ENCODE data around the gene CUL4A.

Gene CUL4A

DNA sequence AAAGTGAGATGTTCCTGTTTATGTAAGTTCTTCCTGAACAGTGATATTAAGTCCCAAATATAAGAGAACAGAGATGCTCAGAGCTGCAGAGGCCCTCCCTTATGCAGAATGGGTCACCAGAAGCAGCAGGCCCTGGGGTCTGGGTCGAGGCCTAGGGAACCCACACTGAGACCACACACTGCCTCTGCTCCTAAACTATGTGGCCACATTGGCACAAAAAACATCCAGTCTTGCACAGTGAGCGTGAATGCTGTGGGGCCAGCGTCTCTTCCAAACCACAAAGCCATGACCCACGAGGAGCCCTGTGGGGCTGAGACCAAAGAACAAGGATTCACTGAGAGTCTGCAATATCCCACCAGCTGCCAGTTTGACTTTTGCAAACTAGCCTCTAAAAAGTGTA lies 27.4 kb upstream of the CUL4A start:
- DNase-seq: no peak

GRCh38 chr13:113183450-113184129 lies 25.8 kb upstream of the CUL4A start:
- DNase-seq: no peak

DNA sequence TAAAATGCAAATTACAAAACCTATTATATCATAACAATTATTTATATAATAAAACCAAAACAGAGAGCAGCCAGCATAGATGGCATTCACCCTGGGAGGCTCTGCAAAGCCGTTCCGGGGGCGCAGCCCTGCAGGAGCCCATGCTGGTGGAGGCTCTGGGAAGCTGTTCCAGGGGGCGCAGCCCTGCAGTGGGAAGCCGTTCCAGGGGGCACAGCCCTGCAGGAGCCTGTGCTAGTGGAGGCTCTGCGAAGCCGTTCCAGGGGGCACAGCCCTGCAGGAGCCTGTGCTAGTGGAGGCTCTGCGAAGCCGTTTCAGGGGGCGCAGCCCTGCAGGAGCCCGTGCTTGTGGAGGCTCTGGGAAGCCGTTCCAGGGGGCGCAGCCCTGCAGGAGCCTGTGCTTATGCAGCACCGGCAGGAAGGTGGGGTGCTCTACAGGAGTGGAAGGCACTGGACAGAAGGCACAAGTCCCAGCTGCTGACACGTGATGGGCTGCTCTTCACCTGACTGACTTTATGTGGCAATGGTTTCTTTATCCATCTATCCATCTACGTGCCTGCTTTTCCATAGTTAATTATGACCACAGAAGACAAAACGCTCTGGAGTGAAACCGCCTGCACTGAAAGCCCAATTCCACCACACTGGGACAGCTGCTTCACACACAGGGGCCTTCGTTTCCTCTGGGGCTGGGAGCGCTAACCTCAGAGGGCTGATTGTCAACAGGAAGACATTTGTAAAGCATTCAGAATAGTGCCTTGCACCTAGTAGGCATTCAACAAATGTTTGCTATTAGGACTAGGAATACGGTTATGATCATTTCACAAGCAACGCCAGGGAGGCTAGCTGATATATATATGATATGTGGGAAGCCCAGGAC lies 24.6 kb upstream of the CUL4A start:
- no peak for DNase-seq

DNA sequence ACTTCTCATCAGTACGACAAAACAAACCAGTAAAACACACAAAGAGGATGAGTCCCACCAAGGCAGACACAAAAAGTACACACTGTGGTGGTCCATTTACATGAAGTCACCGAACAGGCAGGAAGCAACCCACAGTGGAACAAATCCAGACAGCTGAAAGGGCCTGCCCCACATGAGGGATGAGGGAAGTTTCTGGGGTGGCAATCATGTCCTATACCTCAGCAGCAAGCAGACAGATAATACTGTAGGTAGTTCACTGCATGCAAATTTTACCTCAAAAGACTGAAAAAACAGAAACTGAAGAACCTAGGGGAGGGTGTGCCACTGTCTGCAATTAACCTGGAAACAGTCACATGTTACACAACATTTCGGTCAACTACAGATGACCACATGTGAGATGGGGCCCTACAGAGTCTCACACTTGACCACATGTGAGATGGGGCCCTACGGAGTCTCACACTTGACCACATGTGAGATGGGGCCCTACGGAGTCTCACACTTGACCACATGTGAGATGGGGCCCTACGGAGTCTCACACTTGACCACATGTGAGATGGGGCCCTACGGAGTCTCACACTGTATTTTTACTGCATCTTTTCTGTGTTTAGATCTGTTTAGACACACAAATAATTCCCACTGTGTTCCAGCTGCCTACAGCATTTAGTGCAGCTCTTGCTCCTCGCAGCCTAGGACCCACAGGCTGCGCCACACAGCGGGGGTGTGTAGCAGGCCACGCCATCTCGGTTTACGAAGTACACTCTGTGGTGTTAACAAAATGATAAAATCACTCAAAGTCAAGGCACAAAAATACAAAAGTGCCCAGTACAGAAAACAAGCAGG lies 23.1 kb upstream of the CUL4A start:
- DNase-seq: no peak

DNA sequence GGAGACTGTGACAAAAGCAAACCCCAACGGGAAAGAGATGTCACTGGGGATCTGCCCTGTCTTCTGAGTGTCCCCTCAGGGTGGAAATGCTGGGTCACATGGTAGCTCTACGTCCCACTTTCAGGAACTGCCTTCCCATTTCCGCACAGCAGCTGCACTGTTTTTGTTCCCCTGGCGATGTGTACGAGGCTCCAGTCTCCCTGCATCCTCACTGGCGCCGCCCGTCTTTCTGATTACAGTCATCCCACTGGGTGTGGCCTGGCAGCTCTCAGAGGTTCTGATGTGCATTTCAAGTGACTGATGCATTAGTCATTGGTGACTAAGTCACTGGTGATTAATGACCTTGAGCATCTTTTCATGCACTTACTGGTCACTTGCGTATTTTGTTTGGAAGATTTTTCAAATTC lies 22.1 kb upstream of the CUL4A start:
- no peak for DNase-seq

DNA sequence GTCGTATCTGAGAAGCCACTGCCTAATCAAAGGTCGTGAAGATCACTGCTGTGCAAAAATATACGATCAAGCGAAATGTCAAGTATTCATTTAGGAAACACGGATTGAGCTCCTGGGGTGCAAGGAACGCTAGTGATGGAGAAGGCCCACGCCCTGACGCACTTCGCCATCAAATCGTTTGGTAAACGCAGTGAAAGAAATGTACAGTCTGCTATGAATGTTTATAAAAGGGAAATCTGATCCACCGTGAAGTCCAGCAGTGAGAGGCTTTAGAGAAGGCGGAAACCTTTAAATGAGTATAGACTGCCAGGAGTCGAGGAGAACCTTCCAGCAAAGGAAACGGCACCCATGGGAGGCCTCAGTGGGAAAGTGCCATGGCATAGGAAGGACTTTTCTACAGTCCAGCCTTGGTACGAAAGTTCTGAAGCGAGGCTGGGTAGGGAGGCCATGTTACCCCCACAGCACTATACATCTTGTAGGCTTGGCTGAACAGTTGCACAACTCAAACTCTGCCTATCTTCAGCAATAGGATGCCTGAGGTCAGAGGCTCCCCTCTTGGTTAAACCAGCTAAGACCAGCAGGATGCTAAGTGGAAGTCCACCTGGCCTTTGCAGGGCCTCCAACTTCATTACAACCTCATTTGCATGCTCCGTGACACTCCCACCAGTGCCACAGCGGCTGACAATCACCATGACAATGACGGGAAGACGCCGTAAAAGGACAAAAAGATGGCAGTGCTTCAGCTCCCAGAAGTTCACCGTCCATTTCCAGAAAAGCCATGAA lies 21.3 kb upstream of the CUL4A start:
- DNase-seq: no peak

- DNase-seq: no peak
These were observed 19.2 kb upstream of the CUL4A start for GRCh38 chr13:113190181-113190580.

GRCh38 chr13:113192279-113192678 lies 17.1 kb upstream of the CUL4A start:
- no peak for DNase-seq

DNA sequence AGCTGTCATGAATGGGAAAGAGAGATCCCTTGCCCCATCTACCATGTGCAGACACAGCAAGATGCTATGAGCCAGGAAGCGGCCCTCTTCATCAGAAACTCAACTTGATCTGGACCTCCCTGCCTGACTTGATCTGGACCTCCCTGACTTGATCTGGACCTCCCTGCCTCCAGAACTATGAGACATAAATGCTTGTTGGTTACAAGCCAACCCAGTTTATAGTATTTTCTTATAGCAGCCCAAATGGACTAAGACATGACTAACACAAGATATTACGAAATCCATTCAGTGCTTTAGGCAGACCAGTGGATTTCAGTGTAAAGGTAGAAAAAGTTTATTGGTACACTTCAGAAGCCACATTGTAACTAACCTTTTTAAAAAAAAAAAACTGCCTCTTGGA lies 16.5 kb upstream of the CUL4A start:
- DNase-seq: no peak

GRCh38 chr13:113195360-113195759 lies 14.1 kb upstream of the CUL4A start:
- DNase-seq: no peak

DNA sequence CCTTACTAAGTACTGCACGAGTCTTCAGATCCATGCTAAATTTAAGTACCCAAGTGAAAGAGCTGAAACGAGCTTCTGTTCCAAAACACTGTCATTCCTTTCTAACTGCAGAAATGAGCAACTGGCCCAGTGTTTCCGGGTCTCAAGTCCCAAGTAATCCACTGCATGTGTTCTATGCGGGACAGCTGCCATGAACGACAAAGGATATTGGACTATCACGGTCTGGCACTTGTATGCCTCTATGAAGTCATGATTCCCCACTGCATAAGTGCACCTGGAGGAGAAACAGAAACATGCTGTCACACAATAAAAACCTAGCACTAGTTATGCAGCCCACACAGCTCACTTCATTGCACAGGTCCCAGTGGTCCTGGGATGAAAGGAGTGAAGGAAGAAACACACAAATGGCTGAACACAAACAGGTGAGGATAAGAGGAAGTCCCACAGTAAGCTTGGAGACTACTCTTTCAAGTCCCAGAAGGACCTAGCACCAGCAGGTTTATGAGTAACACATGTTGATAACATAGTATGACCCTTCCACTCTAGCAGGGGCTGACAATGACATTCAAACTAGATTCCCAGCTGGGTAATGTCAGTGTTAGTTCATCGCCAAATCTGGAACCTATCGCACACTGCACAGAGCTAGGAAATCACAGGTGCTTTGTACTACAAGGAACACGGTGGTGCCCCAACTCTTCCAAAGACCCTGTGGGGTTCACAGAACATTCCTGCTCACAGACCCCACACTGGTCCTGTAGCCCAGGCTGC lies 12.3 kb upstream of the CUL4A start:
- DNase-seq: no peak

GRCh38 chr13:113201815-113202214 lies 7.6 kb upstream of the CUL4A start:
- no peak for DNase-seq

DNA sequence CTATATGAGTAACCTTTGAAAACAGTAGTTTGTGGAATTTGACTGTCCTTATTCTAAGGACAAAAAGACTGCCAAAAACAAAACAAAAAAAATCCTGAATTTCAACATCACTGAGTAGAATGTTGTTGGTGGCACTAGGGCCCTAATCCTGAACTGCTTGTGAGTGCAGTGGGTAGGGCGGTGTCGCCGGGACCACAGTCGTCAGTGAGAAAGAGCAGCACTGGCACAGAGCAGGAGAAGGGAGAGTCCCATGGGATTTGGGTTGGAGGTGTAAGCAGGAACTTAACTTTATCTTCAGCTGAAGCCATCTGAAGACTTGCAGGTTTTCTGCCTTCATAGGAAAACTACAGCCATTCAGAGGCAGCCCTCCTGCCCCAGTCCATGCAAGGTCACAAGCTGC lies 6.5 kb upstream of the CUL4A start:
- no peak for DNase-seq

DNA sequence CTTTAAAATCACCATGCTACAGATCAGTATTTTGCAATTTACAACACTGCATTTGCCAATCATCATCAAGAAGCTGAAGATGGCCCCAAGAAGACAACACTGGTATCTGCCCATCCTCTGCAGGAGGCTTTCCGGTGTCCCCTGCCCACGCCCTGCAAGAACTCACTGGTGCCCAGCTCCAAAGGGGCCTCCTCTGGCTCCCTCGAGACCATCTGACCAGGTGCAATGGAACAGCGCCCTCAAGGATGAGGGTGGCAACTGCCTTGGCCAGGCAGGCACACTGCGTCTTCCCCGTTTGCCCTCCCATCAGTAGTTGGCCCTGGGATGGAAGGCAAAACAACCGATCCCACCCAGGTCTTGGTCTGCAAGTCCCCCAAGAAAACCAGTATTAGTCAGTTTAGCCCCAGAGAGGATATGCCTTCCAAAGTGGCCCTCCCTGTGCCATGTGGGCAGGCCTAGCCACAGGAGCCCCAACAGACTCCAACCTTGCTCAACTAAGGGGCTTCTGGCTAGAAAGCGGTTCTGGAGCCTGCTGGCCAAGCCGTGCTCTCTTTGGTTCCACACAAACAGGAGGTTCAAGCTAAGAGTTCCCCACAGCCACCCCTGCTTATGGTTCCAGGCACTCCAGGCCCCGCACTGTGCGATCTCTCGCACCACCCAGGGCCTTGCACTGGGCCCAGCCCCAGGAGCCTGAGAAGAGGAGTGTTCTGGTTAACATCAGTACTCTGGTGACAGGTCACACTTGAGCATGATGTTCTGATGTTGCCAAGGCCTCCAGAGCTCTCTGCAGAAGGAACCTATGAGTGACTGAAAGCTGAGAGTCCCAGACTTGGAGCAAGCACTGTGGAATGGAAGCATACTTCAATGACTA lies 5.7 kb upstream of the CUL4A start:
- DNase-seq: no peak

DNA sequence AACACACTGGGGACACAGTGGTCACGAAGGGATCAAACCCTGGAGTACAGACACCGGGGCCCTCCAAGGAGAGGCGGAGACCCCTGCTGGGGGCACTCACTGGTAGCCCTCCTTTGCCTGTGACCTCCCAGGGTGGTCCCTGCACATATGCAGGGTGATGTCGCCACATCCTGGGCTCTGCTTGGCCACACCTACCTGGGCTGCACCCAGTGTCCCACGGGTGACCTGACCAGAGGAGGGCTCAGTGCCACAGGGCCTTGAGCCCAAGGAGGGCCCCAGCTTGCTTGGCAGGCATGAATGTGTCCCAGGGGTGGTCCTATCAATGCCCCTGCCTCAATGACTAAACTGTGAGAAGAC lies 5.1 kb upstream of the CUL4A start:
- DNase-seq: no peak

DNA sequence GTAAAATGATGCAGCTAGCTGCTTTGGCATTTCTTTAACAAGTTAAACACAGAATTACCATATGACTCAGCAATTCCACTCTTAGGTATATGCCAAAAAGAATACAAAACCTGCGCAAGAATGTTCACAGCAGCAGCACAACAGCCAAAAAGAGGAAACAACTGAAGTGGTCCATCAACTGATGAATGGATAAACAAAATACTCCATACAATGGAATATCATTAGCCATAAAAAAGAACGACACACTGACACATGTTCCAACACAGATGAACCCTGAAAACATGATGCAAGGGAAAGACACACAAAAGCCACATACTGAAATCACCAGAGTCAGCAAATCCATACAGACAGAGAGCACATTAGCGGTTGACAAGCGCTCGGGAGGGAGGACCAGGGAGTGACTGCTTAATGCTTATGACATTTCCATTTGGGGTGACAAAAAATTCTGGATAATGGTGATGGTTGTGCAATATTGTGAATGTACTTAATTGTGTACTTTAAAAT lies 3.9 kb upstream of the CUL4A start:
- DNase-seq: no peak

DNA sequence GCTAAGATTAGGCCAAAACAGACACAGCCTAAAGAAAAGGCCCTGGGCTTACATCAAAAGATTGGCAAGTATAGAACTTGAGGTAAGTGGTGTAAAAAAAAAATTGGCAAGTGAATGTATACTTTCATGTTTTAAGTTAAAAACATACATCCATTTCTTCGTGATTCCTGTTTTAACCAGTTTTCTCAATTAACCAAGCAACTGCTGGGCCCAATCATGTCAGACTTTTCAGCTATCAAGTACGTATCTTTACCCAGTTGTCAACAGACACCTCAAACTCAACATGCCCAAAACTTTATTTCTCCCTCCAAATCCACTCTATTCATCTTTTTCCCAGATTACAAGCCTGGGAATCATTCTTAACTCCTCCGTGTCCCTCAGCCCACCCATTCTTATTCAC lies 2.0 kb upstream of the CUL4A start:
- no peak for DNase-seq

- no peak for DNase-seq
These were observed 1.5 kb upstream of the CUL4A start for GRCh38 chr13:113207890-113208420.

DNA sequence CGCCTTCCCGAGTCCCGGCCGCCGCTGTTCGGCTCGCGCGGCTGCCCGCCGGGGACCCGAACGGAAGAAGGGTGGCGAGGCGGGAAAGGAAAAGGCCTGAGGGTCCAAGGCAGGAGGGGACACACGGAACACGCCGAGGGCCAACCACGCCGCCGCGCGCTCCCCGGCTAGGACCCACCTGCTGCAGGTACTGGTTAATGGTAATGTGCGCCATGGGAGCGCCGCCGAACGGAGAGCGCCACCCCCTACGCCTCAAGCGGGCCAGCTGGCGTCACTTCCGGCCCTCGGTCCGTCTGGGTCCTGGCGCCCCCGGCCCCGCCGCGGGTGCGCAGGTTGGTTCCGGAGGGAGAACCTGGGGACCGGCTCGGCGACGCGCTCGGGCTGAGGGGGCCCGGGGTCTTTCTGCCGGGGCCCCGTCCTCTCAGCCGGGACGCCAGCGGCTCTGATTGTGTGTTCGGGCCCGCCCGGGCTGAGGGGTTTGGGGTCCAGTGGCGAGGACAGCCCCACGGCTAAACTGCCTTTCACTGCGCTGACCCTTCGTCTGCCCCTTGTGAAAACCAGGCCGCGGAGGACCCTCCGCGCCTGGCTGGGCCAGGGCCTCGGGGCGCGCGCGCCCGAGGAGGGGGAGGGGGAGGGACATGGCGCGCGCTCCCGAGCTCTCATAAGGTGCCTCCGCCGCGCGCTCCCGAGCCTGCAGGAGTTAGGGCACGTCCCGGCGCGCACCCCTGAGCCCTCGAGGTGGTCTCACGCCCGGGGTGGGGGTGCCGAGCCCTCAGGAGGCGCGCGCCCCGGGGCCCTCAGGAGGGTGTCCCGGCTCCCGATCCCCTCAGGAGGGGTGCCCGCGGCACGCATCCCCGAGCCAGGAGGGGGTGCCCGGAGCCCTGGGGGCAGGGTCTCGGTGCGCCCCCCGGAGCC lies 735 bp upstream of the CUL4A start, which contains the start of gene PCID2:
PCID2 (minus strand) TSS at position 249 of the 915 bp plus-strand sequence; CDS start at position 214, 35 bp downstream.
- peak; percentile 96 for DNase-seq
